Pancreas (tissue), 10 donors: ENCODE measurements around the gene FPR2. TPM values are rescaled to one million over a fixed set of nuclear protein-coding genes. Genes with fewer than 3 reads are reported as not detected.

ENCODE experiments used
- ATAC-seq, 4 donors: fragments of 200-7000 bp; cut with Tn5 transposase; one replicate each; pipeline versions ENCODE4 v1.8.0 to v1.9.1; 2020; ENCODE audit warnings: mild to moderate bottlenecking in 4 of 4, moderate library complexity in 4 of 4
- DNase-seq, 6 donors: peaks; one replicate each; pipeline ENCODE4 v3.0.0-alpha.2; 2020
- FAIRE-seq: peaks from 2 replicates; lab custom pipeline; 2012; peaks lifted over from hg19 to GRCh38; lab: Jason Lieb, UNC
- H3K27ac ChIP-seq, 4 donors: fragments of 200-600 bp; sonication (generic); 1 replicate in 3 of 4; 2 replicates in 1 of 4; pipeline versions ENCODE4 v1.5.0 to v1.8.0; 2020
- H3K27me3 ChIP-seq, 4 donors: fragments of 200-600 bp; one replicate each; pipeline ENCODE4 v1.8.0; 2021
- H3K36me3 ChIP-seq, 3 donors: fragments of 200-600 bp; sonication (generic) in 1 of 3; one replicate each; pipeline versions ENCODE4 v1.5.0 to v1.8.0; 2020 to 2021
- H3K4me1 ChIP-seq, 3 donors: fragments of 200-600 bp; one replicate each; pipeline ENCODE4 v1.8.0; 2021
- H3K4me3 ChIP-seq, 4 donors: fragments of 200-600 bp; sonication (generic) in 2 of 4; one replicate each; pipeline versions ENCODE4 v1.5.0 to v1.8.0; 2020 to 2021
- H3K9me3 ChIP-seq, 4 donors: fragments of 200-600 bp; one replicate each; pipeline ENCODE4 v1.8.0; 2021
- CTCF ChIP-seq, 4 donors: fragments of 200-600 bp; sonication (generic) in 3 of 4; IDR thresholded peaks; one replicate each; pipeline versions ENCODE4 v1.5.0 to v1.8.0; 2021; ENCODE audit warnings: antibody characterized with exemption in 4 of 4
- WGBS, 2 donors: extraction: QIAGEN DNeasy Blood & Tissue Kit; methylation state at CpG; one replicate each; pipeline ENCODE4 v1.1.7; 2013; 5-methylcytosine and 5-hydroxymethylcytosine counted together
- intact Hi-C, 3 donors: fragments of 100-400 bp; cut with DNase I; formaldehyde crosslinking; loops; one replicate each; pipeline versions ENCODE4 v1.11.1 to v1.14.2; 2022
- polyA plus RNA-seq, 2 donors: library from polyadenylated mRNA; stranded (reverse); fragments of 200-250 nt; gene quantifications; one replicate each; pipeline ENCODE4 v1.2.3, GENCODE V29; 2013
- total RNA-seq, 6 donors: library from RNA; stranded (reverse); fragmentation: NEBNext Ultra II Directional in 4 of 6; extraction: Animal tissue kit (Norgen Biotek cat#: 25700) in 4 of 6; gene quantifications; one replicate each; pipeline versions ENCODE4 v1.2.1 to v1.2.4, GENCODE V29; 2021 to 2023
- donor health status: healthy with polysubstance abuse.
- donor health status: DM: no; HTN: no; CAD: no; lungs with moderate emphysema.
- donor health status: DM: no; HTN: no; CAD: no.
- donor health status: control.
- donor health status: control.
- donor health status: Bipolar disorder and iron deficiency.
- donor health status: DM: yes; HTN: yes; CAD: no.
- donor health status: DM: no; HTN: no; CAD: no.
- donor health status: DM: no; HTN: no; CAD: no.
- donor health status: DM: yes; HTN: yes; CAD: no.

Gene FPR2
- total and polyA plus RNA-seq, 8 donors: 0.14 to 1.3 (median 0.67) TPM; not detected in 3

- no peak for DNase-seq
- no peak for TF ChIP-seq CTCF (IDR thresholded peaks at IDR 0.05)
- intact Hi-C loops: no loop called here
- Histone ChIP-seq H3K9me3 (no peaks in the 10 kb centered on the region), H3K4me1 (no peaks in the 10 kb centered on the region), H3K4me3 (no peak overlapping the region), H3K27me3 (no peaks in the 10 kb centered on the region), H3K27ac (no peak overlapping the region), H3K36me3 (no peaks in the 10 kb centered on the region)
- ATAC-seq: no peak
- WGBS, 2 donors: 54 to 57% methylated on average over 2 of the region's 2 CpGs
- FAIRE-seq: no peak
Measured at GRCh38 chr19:51792932-51793331, 32.0 kb downstream of the FPR2 start.

- no peak for ATAC-seq
- WGBS, 2 donors: 51 to 54% methylated on average over 2 of the region's 2 CpGs
- intact Hi-C loops: no loop called here
- Histone ChIP-seq H3K36me3 (no peaks in the 10 kb centered on the region), H3K27me3 (no peaks in the 10 kb centered on the region), H3K9me3 (no peaks in the 10 kb centered on the region), H3K4me1 (no peaks in the 10 kb centered on the region), H3K27ac (no peak overlapping the region), H3K4me3 (no peak overlapping the region)
- no peak for TF ChIP-seq CTCF (IDR thresholded peaks at IDR 0.05)
- FAIRE-seq: no peak
- DNase-seq: no peak
Measured at GRCh38 chr19:51793994-51794393, 33.0 kb downstream of the FPR2 start.

- TF ChIP-seq CTCF (IDR thresholded peaks at IDR 0.05): no peak
- no peak within 1 kb of the TSS for H3K4me3 ChIP-seq
- no peaks in the 10 kb centered on the region for H3K27me3 ChIP-seq
- intact Hi-C loops: no loop called here
- H3K4me1 ChIP-seq: no peaks in the 10 kb centered on the region
- 40 to 58% methylated on average over 2 of the region's 2 CpGs for WGBS, 2 donors
- H3K36me3 ChIP-seq: no peaks in the 10 kb centered on the region
- no peak within 1 kb of the TSS for H3K27ac ChIP-seq
- no peak for FAIRE-seq
- no peak for DNase-seq
- H3K9me3 ChIP-seq: no peaks in the 10 kb centered on the region
- ATAC-seq: no peak
Measured at GRCh38 chr19:51794885-51795490, 34.0 kb downstream of the FPR2 start, which contains the start of gene FPR3. TSS of gene FPR3 (plus strand) at chr19:51795157. CDS start at chr19:51823749, 28,592 bp downstream.

GRCh38 chr19:51796195-51796679 is 35.3 kb downstream of the FPR2 start:
- peak overlapping the region in 1 of 4 donors; percentile 10 for H3K4me3 ChIP-seq
- H3K9me3 ChIP-seq: no peaks in the 10 kb centered on the region
- H3K27ac ChIP-seq: peak overlapping the region in 1 of 4 donors; percentile 25
- ATAC-seq: peak in 1 of 4 donors; percentile 53
- no peak for FAIRE-seq
- H3K36me3 ChIP-seq: no peaks in the 10 kb centered on the region
- intact Hi-C loops: no loop called here
- no peaks in the 10 kb centered on the region for H3K27me3 ChIP-seq
- 61 to 71% methylated on average over 8 of the region's 8 CpGs for WGBS, 2 donors
- no peak for DNase-seq
- no peaks in the 10 kb centered on the region for H3K4me1 ChIP-seq
- TF ChIP-seq CTCF (IDR thresholded peaks at IDR 0.05): no peak

- 37 to 54% methylated on average over 5 of the region's 5 CpGs for WGBS, 2 donors
- no peak for TF ChIP-seq CTCF (IDR thresholded peaks at IDR 0.05)
- Histone ChIP-seq H3K9me3 (no peaks in the 10 kb centered on the region), H3K27me3 (no peaks in the 10 kb centered on the region), H3K4me3 (no peak overlapping the region), H3K27ac (peak overlapping the region in 1 of 4 donors; percentile 17), H3K4me1 (no peaks in the 10 kb centered on the region), H3K36me3 (no peaks in the 10 kb centered on the region)
- FAIRE-seq: no peak
- no peak for ATAC-seq
- intact Hi-C loops: no loop called here
- no peak for DNase-seq
Measured at GRCh38 chr19:51797480-51797879, 36.5 kb downstream of the FPR2 start.
